KMS-11 (cell line): ENCODE results near the gene HMSD.
A peak's percentile ranks its signal among the peaks of the same experiment; 100 is the strongest.

ENCODE experiments used
- H2AFZ ChIP-seq: fragments of 200-600 bp; sonication (generic); 2 replicates; pipeline ENCODE4 v1.6.1; 2016; ENCODE audit warnings: antibody characterized with exemption, mixed run types, low read depth
- H3K27ac ChIP-seq: fragments of 200-600 bp; sonication (generic); 2 replicates; pipeline ENCODE4 v1.6.1; 2016; ENCODE audit warnings: mild to moderate bottlenecking, mixed run types
- H3K27me3 ChIP-seq: fragments of 200-600 bp; sonication (generic); 2 replicates; pipeline ENCODE4 v1.6.1; 2017; ENCODE audit warnings: mild to moderate bottlenecking, low read depth, mixed run types, moderate library complexity; ENCODE audit not compliant: insufficient read depth
- H3K36me3 ChIP-seq: fragments of 200-600 bp; sonication (generic); 2 replicates; pipeline ENCODE4 v1.6.1; 2017; ENCODE audit warnings: mild to moderate bottlenecking, mixed run types; ENCODE audit not compliant: insufficient read depth
- H3K4me1 ChIP-seq: fragments of 200-600 bp; sonication (generic); 2 replicates; pipeline ENCODE4 v1.6.1; 2016; ENCODE audit warnings: mild to moderate bottlenecking, low read depth, mixed run types; ENCODE audit not compliant: poor library complexity, severe bottlenecking
- H3K4me2 ChIP-seq: fragments of 200-600 bp; sonication (generic); 2 replicates; pipeline ENCODE4 v1.7.0; 2016; ENCODE audit warnings: mild to moderate bottlenecking, mixed run types
- H3K4me3 ChIP-seq: fragments of 200-600 bp; sonication (generic); IDR thresholded peaks from 2 replicates; pipeline ENCODE4 v1.6.1; 2017; ENCODE audit warnings: low read depth, low read length, mixed read lengths; ENCODE audit not compliant: insufficient read depth
- H3K79me2 ChIP-seq: fragments of 200-600 bp; sonication (generic); 2 replicates; pipeline ENCODE4 v1.6.1; 2016; ENCODE audit warnings: low read depth, mixed run types; ENCODE audit not compliant: insufficient read depth
- H3K9ac ChIP-seq: fragments of 200-600 bp; sonication (generic); 2 replicates; pipeline ENCODE4 v1.6.1; 2016; ENCODE audit warnings: mild to moderate bottlenecking, mixed run types
- H4K20me1 ChIP-seq: fragments of 200-600 bp; sonication (generic); 2 replicates; pipeline ENCODE4 v1.6.1; 2016; ENCODE audit warnings: mild to moderate bottlenecking, mixed run types; ENCODE audit not compliant: insufficient read depth
- TF ChIP-seq, protein P1 (sequence below): fragments of 200-600 bp; sonication (generic); conservative IDR thresholded peaks from 2 replicates; pipeline ENCODE4 v1.6.1; 2017; ENCODE audit warnings: low read depth, mild to moderate bottlenecking, antibody characterized with exemption, low read length, moderate library complexity, mixed read lengths

The HMSD gene

DNA sequence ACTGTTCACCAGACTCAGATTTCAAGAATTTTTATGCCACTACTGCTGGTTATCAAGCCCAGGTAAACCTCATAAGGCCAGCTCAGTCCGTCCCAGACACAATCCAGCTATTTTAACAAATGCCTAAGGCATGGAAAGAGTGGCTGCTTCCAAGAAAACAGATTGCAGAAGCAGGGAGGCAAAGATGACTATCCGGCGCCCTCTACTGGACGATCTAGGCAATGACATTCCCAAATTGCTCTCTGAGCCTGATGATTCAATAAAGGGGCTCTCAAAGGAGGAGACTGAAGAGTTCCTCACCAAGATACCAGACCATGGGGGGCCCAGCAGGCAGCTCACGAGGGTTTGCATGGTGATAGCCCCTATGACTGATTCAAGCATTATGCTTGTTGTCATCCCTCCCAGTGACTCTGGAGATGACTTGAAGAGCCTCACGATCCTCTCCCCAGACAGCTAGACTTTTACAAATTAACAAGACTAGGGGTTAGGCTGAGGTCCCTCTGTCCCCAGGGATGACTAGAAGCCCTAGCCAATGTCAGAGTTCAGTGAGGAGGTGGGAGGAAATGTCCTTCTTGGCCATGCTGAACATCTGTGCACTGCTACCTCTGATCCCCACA, 45.8 kb downstream of the HMSD start:
- Histone ChIP-seq H3K27me3 (no peaks in the 10 kb centered on the region), H3K4me2 (no peak overlapping the region), H3K4me3 (no peak overlapping the region), H4K20me1 (no peaks in the 10 kb centered on the region), H3K4me1 (no peaks in the 10 kb centered on the region), H2AFZ (no peak overlapping the region), H3K79me2 (no peaks in the 10 kb centered on the region), H3K27ac (no peak overlapping the region), H3K36me3 (no peaks in the 10 kb centered on the region), H3K9ac (no peak overlapping the region)
- TF ChIP-seq, protein P1, sequence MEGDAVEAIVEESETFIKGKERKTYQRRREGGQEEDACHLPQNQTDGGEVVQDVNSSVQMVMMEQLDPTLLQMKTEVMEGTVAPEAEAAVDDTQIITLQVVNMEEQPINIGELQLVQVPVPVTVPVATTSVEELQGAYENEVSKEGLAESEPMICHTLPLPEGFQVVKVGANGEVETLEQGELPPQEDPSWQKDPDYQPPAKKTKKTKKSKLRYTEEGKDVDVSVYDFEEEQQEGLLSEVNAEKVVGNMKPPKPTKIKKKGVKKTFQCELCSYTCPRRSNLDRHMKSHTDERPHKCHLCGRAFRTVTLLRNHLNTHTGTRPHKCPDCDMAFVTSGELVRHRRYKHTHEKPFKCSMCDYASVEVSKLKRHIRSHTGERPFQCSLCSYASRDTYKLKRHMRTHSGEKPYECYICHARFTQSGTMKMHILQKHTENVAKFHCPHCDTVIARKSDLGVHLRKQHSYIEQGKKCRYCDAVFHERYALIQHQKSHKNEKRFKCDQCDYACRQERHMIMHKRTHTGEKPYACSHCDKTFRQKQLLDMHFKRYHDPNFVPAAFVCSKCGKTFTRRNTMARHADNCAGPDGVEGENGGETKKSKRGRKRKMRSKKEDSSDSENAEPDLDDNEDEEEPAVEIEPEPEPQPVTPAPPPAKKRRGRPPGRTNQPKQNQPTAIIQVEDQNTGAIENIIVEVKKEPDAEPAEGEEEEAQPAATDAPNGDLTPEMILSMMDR: peak; percentile 94

- Histone ChIP-seq H3K4me1 (no peaks in the 10 kb centered on the region), H2AFZ (no peak overlapping the region), H3K27me3 (no peaks in the 10 kb centered on the region), H3K4me2 (no peak overlapping the region), H3K36me3 (no peaks in the 10 kb centered on the region), H3K27ac (no peak overlapping the region), H3K9ac (no peak overlapping the region), H3K79me2 (no peaks in the 10 kb centered on the region), H4K20me1 (no peaks in the 10 kb centered on the region), H3K4me3 (no peak overlapping the region)
- TF ChIP-seq, protein P1: no peak
Measured at GRCh38 chr18:63997041-63997440, 47.9 kb downstream of the HMSD start.

DNA sequence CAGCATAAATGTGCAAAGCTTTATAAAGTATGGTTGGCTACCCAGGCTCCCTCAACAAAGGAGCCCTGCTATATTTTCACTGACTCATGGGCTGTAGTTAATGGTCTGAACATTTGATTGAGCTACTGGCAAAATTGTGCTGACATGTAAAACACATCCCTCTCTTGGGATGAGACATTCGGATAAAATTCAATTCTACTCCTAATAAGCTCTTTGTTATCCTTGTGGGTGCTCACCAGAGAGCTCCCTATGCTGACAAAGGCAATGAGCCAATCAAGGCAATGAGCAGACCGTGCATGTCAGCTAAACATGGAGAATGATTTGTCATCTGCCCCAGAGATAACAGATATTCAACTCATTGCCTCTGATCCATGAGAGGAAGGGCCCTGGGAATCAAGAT, 48.5 kb downstream of the HMSD start:
- H3K79me2 ChIP-seq: no peaks in the 10 kb centered on the region
- H3K9ac ChIP-seq: no peak overlapping the region
- no peak overlapping the region for H3K4me2 ChIP-seq
- no peaks in the 10 kb centered on the region for H4K20me1 ChIP-seq
- TF ChIP-seq, protein P1: no peak
- no peak overlapping the region for H3K27ac ChIP-seq
- H3K4me1 ChIP-seq: no peaks in the 10 kb centered on the region
- no peak overlapping the region for H2AFZ ChIP-seq
- H3K27me3 ChIP-seq: no peaks in the 10 kb centered on the region
- H3K4me3 ChIP-seq: no peak overlapping the region
- H3K36me3 ChIP-seq: no peaks in the 10 kb centered on the region

DNA sequence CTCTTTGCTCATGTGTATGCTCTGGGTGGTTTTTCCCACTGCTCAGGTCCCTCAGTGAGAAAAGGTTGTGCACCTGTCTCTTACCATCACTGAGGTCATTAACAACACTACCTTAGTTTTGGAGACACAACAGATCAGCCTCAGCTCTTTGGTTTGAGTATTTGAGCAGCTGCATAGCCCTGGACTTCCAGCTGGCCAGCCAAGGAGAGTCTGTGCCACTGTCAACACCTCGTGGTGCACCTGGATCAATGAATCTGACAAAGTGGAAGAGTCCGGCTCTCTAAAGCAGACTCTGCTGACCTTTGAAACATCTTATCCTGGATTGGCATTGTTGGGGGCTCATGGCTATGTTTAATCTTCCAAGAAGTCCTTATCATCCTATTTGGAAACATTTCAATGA, 50.8 kb downstream of the HMSD start:
- Histone ChIP-seq H3K27ac (no peak overlapping the region), H3K27me3 (no peaks in the 10 kb centered on the region), H3K4me1 (no peaks in the 10 kb centered on the region), H3K4me3 (no peak overlapping the region), H3K9ac (no peak overlapping the region), H3K4me2 (no peak overlapping the region), H2AFZ (no peak overlapping the region), H3K36me3 (no peaks in the 10 kb centered on the region), H4K20me1 (no peaks in the 10 kb centered on the region), H3K79me2 (no peaks in the 10 kb centered on the region)
- TF ChIP-seq, protein P1: no peak
